ENCODE data around the gene UCK2.

Gene UCK2

DNA sequence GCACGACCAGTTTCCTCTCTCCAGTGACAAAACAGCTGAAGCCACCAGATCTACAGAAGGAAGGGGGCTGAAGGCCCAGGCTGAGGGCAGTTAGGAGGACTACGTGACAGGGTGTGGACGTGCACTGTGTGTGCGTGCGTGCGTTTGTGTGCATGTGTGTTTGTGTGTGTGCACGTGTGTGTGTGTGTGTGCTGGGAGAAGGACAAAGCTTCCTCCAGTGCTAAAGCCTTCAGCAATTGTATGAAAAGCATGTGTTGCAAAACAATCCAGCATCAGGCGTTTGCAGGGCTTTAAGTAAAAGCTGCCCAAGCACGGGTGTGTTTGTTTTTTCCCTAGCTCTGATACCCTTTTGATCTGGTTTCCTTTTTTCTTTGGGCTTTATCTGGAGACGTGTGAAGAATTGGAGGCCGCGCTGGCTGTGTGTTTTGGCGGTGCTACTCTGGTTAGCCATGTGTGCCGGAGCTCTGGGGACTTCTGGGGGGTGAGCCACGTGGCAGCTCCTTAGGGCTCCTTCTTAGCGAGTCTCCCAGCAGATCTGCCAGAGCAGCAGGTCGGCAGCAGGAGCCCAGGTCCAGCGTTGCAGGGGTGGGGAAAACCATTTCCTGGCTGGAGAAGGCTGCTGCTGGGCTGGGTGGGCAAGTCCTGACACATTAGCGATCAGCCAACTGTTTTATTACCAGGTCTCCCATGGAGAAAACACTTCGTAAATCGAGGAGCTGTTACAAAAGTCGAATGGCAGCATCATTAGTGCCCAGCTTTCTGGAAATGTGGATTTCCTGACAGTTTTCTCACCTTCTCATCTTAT lies 73.4 kb downstream of the UCK2 start:
- POLR2A ChIA-PET, result no interaction called here
- H3K27ac ChIP-seq (ENCODE audit: insufficient read depth in 1 of 2, low read depth in 1 of 2, low read length in 2 of 2, poor library complexity in 1 of 2, severe bottlenecking in 2 of 2), result no peak overlapping the region
- H3K9me3 ChIP-seq (ENCODE audit: control extremely low read depth in 1 of 5, control insufficient read depth in 4 of 5, insufficient read depth in 2 of 5, low read depth in 1 of 5, low read length in 4 of 5), result no peaks in the 10 kb centered on the region
- peaks cover 0 to 8% (median 7%) of the 10 kb centered on the region in 4 experiments for H3K4me1 ChIP-seq (ENCODE audit: control extremely low read depth in 1 of 4, control insufficient read depth in 4 of 4, insufficient read depth in 4 of 4, low read length in 3 of 4)
- no peak for DNase-seq
- H3K27me3 ChIP-seq (replicated peaks in 2 of 5; ENCODE audit: control insufficient read depth in 4 of 5, insufficient read depth in 5 of 5, low read length in 4 of 5), result no peaks in the 10 kb centered on the region
- CTCF ChIA-PET, result interaction anchor here (0.7 to 1.9 kb wide), 4 partner anchors 11 to 167 kb away, joined by 3 to 9 read pairs (median 3); no protein-coding TSS in a partner anchor
- WGBS (ENCODE audit: insufficient coverage), result 89% methylated on average over 22 of the region's 22 CpGs
- H3K4me3 ChIP-seq (ENCODE audit: control insufficient read depth in 1 of 7, extremely low read depth in 1 of 7, insufficient read depth in 4 of 7, low read depth in 2 of 7, low read length in 6 of 7), result no peak overlapping the region
- H3K36me3 ChIP-seq (ENCODE audit: control insufficient read depth in 4 of 4, insufficient read depth in 4 of 4, low read length in 3 of 4), result peaks cover 7 to 84% (median 52%) of the 10 kb centered on the region in 4 experiments

DNA sequence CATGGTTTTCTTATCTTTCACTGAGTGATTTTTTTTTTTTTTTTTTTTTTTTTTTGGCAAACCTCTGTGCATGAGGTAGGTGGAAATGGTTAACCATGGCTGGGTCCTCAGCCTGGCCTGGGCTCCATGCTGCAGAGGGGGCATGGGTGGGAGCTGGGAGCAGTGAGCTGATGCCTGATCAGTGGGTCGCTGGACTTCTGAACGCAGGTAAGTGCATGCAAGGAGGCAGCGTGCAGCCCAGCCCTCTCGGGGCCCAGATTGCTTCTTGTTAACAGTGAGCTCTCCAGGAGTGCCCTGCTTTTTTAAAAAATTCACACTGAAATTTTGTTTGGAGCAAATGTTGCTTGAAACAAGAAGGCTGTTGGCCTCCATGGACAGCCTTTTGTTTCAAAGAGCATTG lies 75.2 kb downstream of the UCK2 start:
- 96% methylated on average over 4 of the region's 4 CpGs for WGBS (ENCODE audit: insufficient coverage)
- Histone ChIP-seq H3K36me3 (ENCODE audit: control insufficient read depth in 4 of 4, insufficient read depth in 4 of 4, low read length in 3 of 4) (peaks cover 10 to 84% (median 52%) of the 10 kb centered on the region in 4 experiments), H3K27ac (ENCODE audit: insufficient read depth in 1 of 2, low read depth in 1 of 2, low read length in 2 of 2, poor library complexity in 1 of 2, severe bottlenecking in 2 of 2) (no peak overlapping the region), H3K27me3 (replicated peaks in 2 of 5; ENCODE audit: control insufficient read depth in 4 of 5, insufficient read depth in 5 of 5, low read length in 4 of 5) (no peaks in the 10 kb centered on the region), H3K9me3 (ENCODE audit: control extremely low read depth in 1 of 5, control insufficient read depth in 4 of 5, insufficient read depth in 2 of 5, low read depth in 1 of 5, low read length in 4 of 5) (no peaks in the 10 kb centered on the region), H3K4me1 (ENCODE audit: control extremely low read depth in 1 of 4, control insufficient read depth in 4 of 4, insufficient read depth in 4 of 4, low read length in 3 of 4) (peaks cover 0 to 8% (median 7%) of the 10 kb centered on the region in 4 experiments), H3K4me3 (ENCODE audit: control insufficient read depth in 1 of 7, extremely low read depth in 1 of 7, insufficient read depth in 4 of 7, low read depth in 2 of 7, low read length in 6 of 7) (no peak overlapping the region)
- no peak for DNase-seq
- CTCF ChIA-PET, result interaction anchor here (1.4 to 2.7 kb wide), 2 partner anchors 11 to 18 kb away, joined by 3 to 21 read pairs; no protein-coding TSS in a partner anchor
- POLR2A ChIA-PET, result no interaction called here

DNA sequence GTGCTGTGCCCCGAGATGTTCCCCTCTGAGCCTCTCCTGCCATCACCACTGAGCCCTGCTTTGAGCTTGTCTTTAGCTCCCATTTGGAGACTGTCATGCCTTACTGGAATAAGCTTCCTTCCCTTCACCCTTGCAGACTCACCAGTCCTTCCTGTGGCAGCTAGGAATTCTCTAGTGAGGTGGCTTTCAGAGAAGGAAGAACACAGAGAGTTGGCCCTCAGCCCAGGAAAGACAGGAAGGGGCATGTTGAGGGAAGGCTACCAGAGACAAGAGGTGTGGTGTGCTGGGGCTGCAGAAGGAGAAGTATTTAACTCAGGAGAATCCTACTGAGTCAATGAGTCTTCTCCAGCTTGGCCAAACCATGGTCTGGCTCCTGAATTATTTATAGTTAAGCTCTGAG lies 76.3 kb downstream of the UCK2 start:
- Histone ChIP-seq H3K9me3 (ENCODE audit: control extremely low read depth in 1 of 5, control insufficient read depth in 4 of 5, insufficient read depth in 2 of 5, low read depth in 1 of 5, low read length in 4 of 5) (no peaks in the 10 kb centered on the region), H3K4me3 (ENCODE audit: control insufficient read depth in 1 of 7, extremely low read depth in 1 of 7, insufficient read depth in 4 of 7, low read depth in 2 of 7, low read length in 6 of 7) (no peak overlapping the region), H3K27ac (ENCODE audit: insufficient read depth in 1 of 2, low read depth in 1 of 2, low read length in 2 of 2, poor library complexity in 1 of 2, severe bottlenecking in 2 of 2) (no peak overlapping the region), H3K36me3 (ENCODE audit: control insufficient read depth in 4 of 4, insufficient read depth in 4 of 4, low read length in 3 of 4) (peaks cover 12 to 84% (median 51%) of the 10 kb centered on the region in 4 experiments), H3K27me3 (replicated peaks in 2 of 5; ENCODE audit: control insufficient read depth in 4 of 5, insufficient read depth in 5 of 5, low read length in 4 of 5) (no peaks in the 10 kb centered on the region), H3K4me1 (ENCODE audit: control extremely low read depth in 1 of 4, control insufficient read depth in 4 of 4, insufficient read depth in 4 of 4, low read length in 3 of 4) (peaks cover 0 to 8% (median 7%) of the 10 kb centered on the region in 4 experiments)
- ChIA-PET CTCF (interaction anchor here (0.6 to 2.7 kb wide), 4 partner anchors 10 to 220 kb away, joined by 3 to 21 read pairs (median 4); partner anchors contain the start of gene UCK2), POLR2A (no interaction called here)
- WGBS (ENCODE audit: insufficient coverage), result no CpG with 5 or more reads among the region's 1 CpG
- DNase-seq, result no peak

DNA sequence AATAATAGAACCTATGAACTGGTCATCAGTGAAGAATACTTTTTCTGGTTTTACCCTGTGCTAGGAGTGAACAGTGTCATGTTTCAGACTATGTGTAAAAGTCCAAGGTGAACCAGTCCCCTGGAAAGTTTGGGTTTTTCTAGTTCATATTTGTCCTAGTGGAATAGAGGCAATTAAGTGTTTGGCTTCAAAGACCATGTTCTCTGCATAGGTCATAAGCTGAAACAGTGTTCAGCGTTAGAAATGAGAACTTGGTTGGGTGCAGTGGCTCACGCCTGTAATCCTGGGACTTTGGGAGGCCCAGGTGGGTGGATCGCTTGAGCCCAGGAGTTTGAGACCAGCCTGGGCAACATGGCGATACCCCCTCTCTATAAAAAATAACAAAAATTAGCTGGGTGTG lies 77.5 kb downstream of the UCK2 start:
- ChIA-PET POLR2A (no interaction called here), CTCF (interaction anchor here (1.0 kb wide), 2 partner anchors 9 to 11 kb away, joined by 3 to 4 read pairs; no protein-coding TSS in a partner anchor)
- Histone ChIP-seq H3K27ac (ENCODE audit: insufficient read depth in 1 of 2, low read depth in 1 of 2, low read length in 2 of 2, poor library complexity in 1 of 2, severe bottlenecking in 2 of 2) (no peak overlapping the region), H3K36me3 (ENCODE audit: control insufficient read depth in 4 of 4, insufficient read depth in 4 of 4, low read length in 3 of 4) (peaks cover 12 to 85% (median 50%) of the 10 kb centered on the region in 4 experiments), H3K4me3 (ENCODE audit: control insufficient read depth in 1 of 7, extremely low read depth in 1 of 7, insufficient read depth in 4 of 7, low read depth in 2 of 7, low read length in 6 of 7) (no peak overlapping the region), H3K4me1 (ENCODE audit: control extremely low read depth in 1 of 4, control insufficient read depth in 4 of 4, insufficient read depth in 4 of 4, low read length in 3 of 4) (peaks cover 0 to 8% (median 7%) of the 10 kb centered on the region in 4 experiments), H3K27me3 (replicated peaks in 2 of 5; ENCODE audit: control insufficient read depth in 4 of 5, insufficient read depth in 5 of 5, low read length in 4 of 5) (no peaks in the 10 kb centered on the region), H3K9me3 (ENCODE audit: control extremely low read depth in 1 of 5, control insufficient read depth in 4 of 5, insufficient read depth in 2 of 5, low read depth in 1 of 5, low read length in 4 of 5) (no peaks in the 10 kb centered on the region)
- no peak for DNase-seq
- 93% methylated on average over 2 of the region's 4 CpGs for WGBS (ENCODE audit: insufficient coverage)

DNA sequence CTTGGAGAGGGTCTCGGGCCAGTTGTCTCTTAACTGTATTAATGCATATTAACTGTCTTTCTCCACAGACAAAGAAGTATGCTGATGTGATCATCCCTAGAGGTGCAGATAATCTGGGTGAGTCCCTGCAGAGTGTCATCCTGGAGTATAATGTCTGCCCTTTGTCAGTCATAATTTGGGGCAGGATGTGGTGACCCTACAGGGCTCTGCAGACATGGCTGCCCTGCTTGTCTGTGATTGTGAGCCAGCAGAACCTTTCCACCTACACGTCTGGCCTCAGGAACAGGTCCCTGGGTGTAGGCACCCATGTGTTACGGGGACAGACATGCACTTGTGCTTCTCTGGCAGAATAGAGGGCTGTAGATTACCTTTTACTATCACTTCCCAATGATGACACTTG lies 78.4 kb downstream of the UCK2 start:
- ChIA-PET POLR2A (no interaction called here), CTCF (interaction anchor here (0.6 to 1.7 kb wide), 5 partner anchors 8 to 304 kb away, joined by 3 to 5 read pairs (median 4); no protein-coding TSS in a partner anchor)
- DNase-seq, result no peak
- H3K27ac ChIP-seq (ENCODE audit: insufficient read depth in 1 of 2, low read depth in 1 of 2, low read length in 2 of 2, poor library complexity in 1 of 2, severe bottlenecking in 2 of 2), result no peak overlapping the region
- peaks cover 0 to 8% (median 7%) of the 10 kb centered on the region in 4 experiments for H3K4me1 ChIP-seq (ENCODE audit: control extremely low read depth in 1 of 4, control insufficient read depth in 4 of 4, insufficient read depth in 4 of 4, low read length in 3 of 4)
- H3K36me3 ChIP-seq (ENCODE audit: control insufficient read depth in 4 of 4, insufficient read depth in 4 of 4, low read length in 3 of 4), result peaks cover 12 to 85% (median 49%) of the 10 kb centered on the region in 4 experiments
- H3K4me3 ChIP-seq (ENCODE audit: control insufficient read depth in 1 of 7, extremely low read depth in 1 of 7, insufficient read depth in 4 of 7, low read depth in 2 of 7, low read length in 6 of 7), result no peak overlapping the region
- no peaks in the 10 kb centered on the region for H3K9me3 ChIP-seq (ENCODE audit: control extremely low read depth in 1 of 5, control insufficient read depth in 4 of 5, insufficient read depth in 2 of 5, low read depth in 1 of 5, low read length in 4 of 5)
- 92% methylated on average over 2 of the region's 3 CpGs for WGBS (ENCODE audit: insufficient coverage)
- no peaks in the 10 kb centered on the region for H3K27me3 ChIP-seq (replicated peaks in 2 of 5; ENCODE audit: control insufficient read depth in 4 of 5, insufficient read depth in 5 of 5, low read length in 4 of 5)

DNA sequence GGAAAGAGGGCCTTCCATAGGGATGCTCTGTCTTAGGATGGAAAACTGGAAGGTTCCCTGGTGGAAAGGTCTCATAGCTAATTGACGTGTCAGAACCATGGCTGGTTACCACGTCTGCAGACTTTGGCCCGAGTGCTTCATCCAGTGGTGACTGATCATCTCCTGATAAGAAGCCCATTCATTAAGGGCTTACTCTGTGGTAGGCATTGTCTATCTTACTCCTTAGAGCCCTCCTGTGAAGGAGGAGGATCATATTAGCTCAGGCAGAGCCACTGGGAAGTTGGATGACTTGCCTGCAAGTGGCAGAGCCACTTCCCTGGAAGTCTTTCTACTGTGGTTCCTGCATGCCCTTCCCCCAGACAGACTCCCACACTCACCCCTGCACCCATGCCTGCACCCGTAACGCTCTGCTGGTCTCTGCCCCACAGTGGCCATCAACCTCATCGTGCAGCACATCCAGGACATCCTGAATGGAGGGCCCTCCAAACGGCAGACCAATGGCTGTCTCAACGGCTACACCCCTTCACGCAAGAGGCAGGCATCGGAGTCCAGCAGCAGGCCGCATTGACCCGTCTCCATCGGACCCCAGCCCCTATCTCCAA lies 79.9 kb downstream of the UCK2 start:
- H3K27ac ChIP-seq (ENCODE audit: insufficient read depth in 1 of 2, low read depth in 1 of 2, low read length in 2 of 2, poor library complexity in 1 of 2, severe bottlenecking in 2 of 2), result no peak overlapping the region
- ChIA-PET POLR2A (no interaction called here), CTCF (interaction anchor here (1.1 to 1.8 kb wide), 4 partner anchors 15 to 307 kb away, joined by 4 to 5 read pairs (median 4); no protein-coding TSS in a partner anchor)
- no peak overlapping the region for H3K4me3 ChIP-seq (ENCODE audit: control insufficient read depth in 1 of 7, extremely low read depth in 1 of 7, insufficient read depth in 4 of 7, low read depth in 2 of 7, low read length in 6 of 7)
- H3K9me3 ChIP-seq (ENCODE audit: control extremely low read depth in 1 of 5, control insufficient read depth in 4 of 5, insufficient read depth in 2 of 5, low read depth in 1 of 5, low read length in 4 of 5), result no peaks in the 10 kb centered on the region
- peaks cover 12 to 86% (median 46%) of the 10 kb centered on the region in 4 experiments for H3K36me3 ChIP-seq (ENCODE audit: control insufficient read depth in 4 of 4, insufficient read depth in 4 of 4, low read length in 3 of 4)
- H3K4me1 ChIP-seq (ENCODE audit: control extremely low read depth in 1 of 4, control insufficient read depth in 4 of 4, insufficient read depth in 4 of 4, low read length in 3 of 4), result peaks cover 0 to 8% (median 7%) of the 10 kb centered on the region in 4 experiments
- 83% methylated on average over 12 of the region's 13 CpGs for WGBS (ENCODE audit: insufficient coverage)
- DNase-seq, result no peak
- no peaks in the 10 kb centered on the region for H3K27me3 ChIP-seq (replicated peaks in 2 of 5; ENCODE audit: control insufficient read depth in 4 of 5, insufficient read depth in 5 of 5, low read length in 4 of 5)

All from common myeloid progenitor, CD34-positive (primary cell).